Endothelial cell of umbilical vein (primary cell): ENCODE measurements around the gene RBM47. TPM values are rescaled to one million over a fixed set of nuclear protein-coding genes. Genes with fewer than 3 reads are reported as not detected.

Source experiments
- BruUV-seq: library from RNA; stranded (reverse); fragments of 400-500 nt; replicated peaks from 2 replicates; lab custom pipeline; 2021; lab: Mats Ljungman, UMichigan
- CTCF ChIA-PET: fragments of 300-600, 350-600 bp; sonication (Branson Sonifier 250); formaldehyde crosslinking; loops from one replicate; lab custom pipeline; 2021; ENCODE audit warnings: antibody characterized with exemption, inconsistent platforms; lab: Charles Lee
- POLR2A ChIA-PET: fragments of 300-600, 350-600 bp; sonication (Branson Sonifier 250); formaldehyde crosslinking; loops from one replicate; lab custom pipeline; 2021; ENCODE audit warnings: antibody characterized with exemption, inconsistent platforms; lab: Charles Lee
- DNase-seq: peaks from one replicate; pipeline ENCODE4 v3.0.0-alpha.2; 2011; ENCODE audit warnings: low read depth, low spot score
- FAIRE-seq: peaks from 2 replicates; lab custom pipeline; 2011; peaks lifted over from hg19 to GRCh38; lab: Jason Lieb, UNC
- H2AFZ ChIP-seq: 2 replicates; pipeline ENCODE4 v1.6.0; 2012; ENCODE audit warnings: low read depth, low read length, control low read depth, inconsistent platforms
- H3K27ac ChIP-seq: 2 replicates; pipeline ENCODE4 v1.5.1; 2011; ENCODE audit warnings: low read depth, mild to moderate bottlenecking, control low read depth, low read length, moderate library complexity; ENCODE audit not compliant: insufficient read depth
- H3K27me3 ChIP-seq, 2 experiments: 2 replicates each; pipeline versions ENCODE4 v1.6.0 to v1.6.1; 2011; ENCODE audit warnings: low read length in 2 of 2, mixed read lengths in 1 of 2; ENCODE audit not compliant: control insufficient read depth in 2 of 2, insufficient read depth in 2 of 2
- H3K36me3 ChIP-seq, 2 experiments: 2 replicates in 1 of 2; 3 replicates in 1 of 2; pipeline ENCODE4 v1.5.1; 2011; ENCODE audit warnings: low read length in 2 of 2, mild to moderate bottlenecking in 1 of 2, moderate library complexity in 1 of 2; ENCODE audit not compliant: control insufficient read depth in 2 of 2, insufficient read depth in 2 of 2; ENCODE audit errors: extremely low read depth in 1 of 2
- H3K4me1 ChIP-seq: 3 replicates; pipeline ENCODE4 v1.5.1; 2011; ENCODE audit warnings: mild to moderate bottlenecking, low read length; ENCODE audit not compliant: control insufficient read depth, insufficient read depth; ENCODE audit errors: extremely low read depth
- H3K4me2 ChIP-seq: 2 replicates; pipeline ENCODE4 v1.6.1; 2011; ENCODE audit warnings: low read length, control low read depth, mixed read lengths; ENCODE audit not compliant: insufficient read depth
- H3K4me3 ChIP-seq, 3 experiments: fragments of 200-600 bp in 1 of 3; sonication (generic), shearing (Covaris generic) in 1 of 3; replicated peaks in 1 of 3; 2 replicates each; pipeline ENCODE4 v1.5.1; 2011 to 2016; ENCODE audit warnings: control low read depth in 3 of 3, low read length in 3 of 3, mild to moderate bottlenecking in 2 of 3, inconsistent platforms in 1 of 3, low read depth in 1 of 3, moderate library complexity in 1 of 3; ENCODE audit not compliant: insufficient read depth in 1 of 3
- H3K79me2 ChIP-seq: 2 replicates; pipeline ENCODE4 v1.6.0; 2012; ENCODE audit warnings: low read length, inconsistent platforms; ENCODE audit not compliant: control insufficient read depth, insufficient read depth
- H3K9ac ChIP-seq: replicated peaks from 2 replicates; pipeline ENCODE3; 2011; ENCODE audit warnings: low read length, control low read depth; ENCODE audit not compliant: insufficient read depth; ENCODE audit errors: extremely low read depth
- H3K9me1 ChIP-seq: replicated peaks from 3 replicates; pipeline ENCODE4 v1.6.0; 2011; ENCODE audit warnings: mild to moderate bottlenecking, low read length; ENCODE audit not compliant: control insufficient read depth, insufficient read depth; ENCODE audit errors: extremely low read depth
- H3K9me3 ChIP-seq: replicated peaks from 2 replicates; pipeline ENCODE4 v1.5.1; 2012; ENCODE audit warnings: low read length, inconsistent platforms; ENCODE audit not compliant: control insufficient read depth, insufficient read depth
- H4K20me1 ChIP-seq: replicated peaks from 2 replicates; pipeline ENCODE3; 2011; ENCODE audit warnings: mild to moderate bottlenecking, low read length; ENCODE audit not compliant: control insufficient read depth, insufficient read depth; ENCODE audit errors: extremely low read depth
- CTCF ChIP-seq, 2 donors: IDR thresholded peaks; 1 replicate in 1 of 2; 2 replicates in 1 of 2; pipeline ENCODE4 v1.5.1; 2011; ENCODE audit warnings: low read length in 2 of 2, mild to moderate bottlenecking in 2 of 2, moderate library complexity in 2 of 2, control low read depth in 1 of 2, inconsistent platforms in 1 of 2, low read depth in 1 of 2; ENCODE audit not compliant: insufficient read depth in 1 of 2; ENCODE audit errors: extremely low read depth in 1 of 2
- EZH2 ChIP-seq: IDR thresholded peaks from 2 replicates; pipeline ENCODE4 v1.6.1; 2012; ENCODE audit warnings: borderline replicate concordance, low read depth, mild to moderate bottlenecking, moderate library complexity, low read length, inconsistent platforms; ENCODE audit not compliant: severe bottlenecking
- FOS ChIP-seq: IDR thresholded peaks from 2 replicates; pipeline ENCODE4 v1.6.1; 2011; ENCODE audit warnings: mild to moderate bottlenecking, low read length, moderate library complexity, borderline replicate concordance; ENCODE audit not compliant: insufficient read depth
- GATA2 ChIP-seq: IDR thresholded peaks from 2 replicates; pipeline ENCODE4 v1.7.0; 2011; ENCODE audit warnings: low read depth, mild to moderate bottlenecking, moderate library complexity, mixed read lengths, low read length; ENCODE audit not compliant: insufficient read length, insufficient read depth
- JUN ChIP-seq: IDR thresholded peaks from 2 replicates; pipeline ENCODE4 v1.6.1; 2011; ENCODE audit warnings: borderline replicate concordance, low read depth; ENCODE audit not compliant: insufficient read length, insufficient read depth
- MAX ChIP-seq: IDR thresholded peaks from 2 replicates; pipeline ENCODE4 v1.6.1; 2011; ENCODE audit not compliant: insufficient read depth, insufficient read length
- MYC ChIP-seq: IDR thresholded peaks from one replicate; pipeline ENCODE4 v1.6.1; 2011; ENCODE audit warnings: mild to moderate bottlenecking, low read depth, low read length
- POLR2A ChIP-seq: IDR thresholded peaks from 2 replicates; pipeline ENCODE4 v1.6.1; 2012; ENCODE audit warnings: low read depth, mild to moderate bottlenecking, control low read depth, low read length
- POLR2AphosphoS5 ChIP-seq: IDR thresholded peaks from 2 replicates; pipeline ENCODE4 v1.6.1; 2012; ENCODE audit warnings: low read depth, mild to moderate bottlenecking, control low read depth, low read length, moderate library complexity; ENCODE audit not compliant: insufficient read depth
- dilution Hi-C: fragments of 300-500 bp; cut with MboI; formaldehyde crosslinking; loops from one replicate; pipeline ENCODE4 v1.15.0; 2019; ENCODE audit warnings: low sequenced_read_pairs; ENCODE audit not compliant: extremely low pct_ligation_motif_present
- intact Hi-C: fragments of 100-400 bp; cut with micrococcal nuclease; formaldehyde crosslinking; loops from one replicate; pipeline ENCODE4 v1.10.0; 2022
- polyA plus RNA-seq, 4 experiments: library from polyadenylated mRNA; depleted of rRNA in 3 of 4; stranded (reverse) in 3 of 4; unstranded in 1 of 4; fragments of >200 nt; gene quantifications; 2 replicates each; pipeline versions ENCODE4 v1.2.1 to v1.2.3, GENCODE V29; 2011 to 2012; ENCODE audit warnings: missing spikeins in 1 of 4
- total RNA-seq: library from RNA; stranded (reverse); gene quantifications from 2 replicates; pipeline ENCODE4 v1.2.3, GENCODE V29; 2021

Gene RBM47
- total and polyA plus RNA-seq, 2 donors (not counting 3 experiments of a cell fraction or from before 2014, with no cell fraction given): not detected

GRCh38 chr4:40586034-40586433 lies 43.6 kb downstream of the RBM47 start:
- DNase-seq (no peak), FAIRE-seq (no peak)
- no peaks in the 10 kb centered on the region for H3K4me1 ChIP-seq
- no peaks in the 10 kb centered on the region for H3K36me3 ChIP-seq
- no peaks in the 10 kb centered on the region for H3K9me1 ChIP-seq
- H4K20me1 ChIP-seq: no peaks in the 10 kb centered on the region
- H2AFZ ChIP-seq: no peak overlapping the region
- no peak overlapping the region for H3K4me3 ChIP-seq
- no peak overlapping the region for H3K27ac ChIP-seq
- H3K9ac ChIP-seq: no peak overlapping the region
- ChIA-PET POLR2A (no interaction called here), CTCF (no interaction called here)
- H3K79me2 ChIP-seq: no peaks in the 10 kb centered on the region
- TF ChIP-seq CTCF (IDR thresholded peaks at IDR 0.05; ENCODE audit: extremely low read depth in 1 of 2, insufficient read depth in 1 of 2, low read depth in 1 of 2, low read length in 2 of 2) (no peak), MAX (no peak), EZH2 (no peak), FOS (no peak), GATA2 (no peak), POLR2AphosphoS5 (no peak), POLR2A (no peak), JUN (no peak), MYC (no peak)
- H3K9me3 ChIP-seq: no peaks in the 10 kb centered on the region
- H3K4me2 ChIP-seq: no peak overlapping the region
- no TSS peak for BruUV-seq
- dilution Hi-C loops: no loop called here
- intact Hi-C loops: no loop called here
- H3K27me3 ChIP-seq: peaks cover 7 to 10% of the 10 kb centered on the region in 2 experiments
